GM12891 (cell line): ENCODE results near the gene MME.

Experiments used
- POLR2A ChIP-seq: IDR thresholded peaks from 2 replicates; pipeline ENCODE4 v1.6.1; 2011; ENCODE audit warnings: low read depth, low read length, control low read depth
- POLR2AphosphoS5 ChIP-seq: IDR thresholded peaks from 2 replicates; pipeline ENCODE4 v1.6.1; 2011; ENCODE audit warnings: low read depth, low read length, control low read depth
- SPI1 ChIP-seq: IDR thresholded peaks from 2 replicates; pipeline ENCODE4 v1.6.1; 2011; ENCODE audit warnings: low read depth, low read length, control low read depth

DNA sequence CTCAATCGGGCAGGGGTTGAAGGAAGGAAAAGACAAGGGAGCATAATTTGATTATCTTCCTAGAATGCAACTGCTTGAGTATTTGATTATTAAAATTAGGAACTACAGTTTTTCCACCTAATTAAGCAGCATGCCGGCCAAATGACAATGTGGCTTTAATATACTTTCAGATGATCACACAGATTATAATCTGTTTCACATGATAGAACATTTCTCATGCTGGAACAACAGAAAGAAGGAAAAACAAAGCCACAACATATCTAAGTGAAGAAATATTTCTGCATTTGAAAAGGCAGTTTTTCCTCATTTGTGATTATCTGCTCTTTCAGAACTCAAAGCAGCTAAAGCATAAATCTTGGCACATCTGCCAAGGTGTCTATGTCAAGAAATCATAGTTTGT, 130.6 kb downstream of the MME start:
- TF ChIP-seq POLR2A, result no peak
- TF ChIP-seq SPI1, result no peak
- no peak for TF ChIP-seq POLR2AphosphoS5
